ENCODE results near the gene SRGAP3. TPM values are rescaled to one million over a fixed set of nuclear protein-coding genes. Genes with fewer than 3 reads are reported as not detected.

SRGAP3 gene
- total RNA-seq, 2 experiments from 2014 or later = 2.8 to 3.2 TPM

- ChIA-PET POLR2A (no interaction called here), CTCF (interaction anchor here (0.7 kb wide), 1 partner anchor 117 kb away, joined by 3 read pairs; no protein-coding TSS in a partner anchor)
- no peaks in the 10 kb centered on the region for H3K27me3 Mint-ChIP-seq
- Histone ChIP-seq H3K9me3 (ENCODE audit: control insufficient read depth in 1 of 2, insufficient read depth in 1 of 2, low read length in 2 of 2) (no peaks in the 10 kb centered on the region), H3K27me3 (ENCODE audit: control insufficient read depth in 1 of 2, insufficient read depth in 2 of 2, low read length in 2 of 2) (no peaks in the 10 kb centered on the region), H3K4me1 (ENCODE audit: insufficient read depth, low read length) (no peaks in the 10 kb centered on the region), H3K4me3 (ENCODE audit: low read length) (no peak overlapping the region), H3K36me3 (ENCODE audit: insufficient read depth, low read length) (no peaks in the 10 kb centered on the region), H3K27ac (ENCODE audit: low read depth in 1 of 2, low read length in 2 of 2) (no peak overlapping the region)
- H3K9me3 Mint-ChIP-seq = no peaks in the 10 kb centered on the region
- H3K36me3 Mint-ChIP-seq (ENCODE audit: low read depth) = no peaks in the 10 kb centered on the region
- intact Hi-C loops (cut with DNase I, micrococcal nuclease) = no loop called here
- ATAC-seq (ENCODE audit: poor library complexity) (no peak), DNase-seq (no peak)
- TF ChIP-seq CTCF (IDR thresholded peaks at IDR 0.05) = no peak
- no peak overlapping the region for H3K4me3 Mint-ChIP-seq
- no peaks in the 10 kb centered on the region for H3K4me1 Mint-ChIP-seq (ENCODE audit: low read depth)
- no peak overlapping the region for H3K27ac Mint-ChIP-seq
Measured at GRCh38 chr3:9071936-9072666, 177.3 kb downstream of the SRGAP3 start.

GRCh38 chr3:9070961-9071360 is 178.5 kb downstream of the SRGAP3 start:
- ATAC-seq (ENCODE audit: poor library complexity) (no peak), DNase-seq (no peak)
- no peak for TF ChIP-seq CTCF (IDR thresholded peaks at IDR 0.05)
- Histone ChIP-seq H3K27ac (ENCODE audit: low read depth in 1 of 2, low read length in 2 of 2) (no peak overlapping the region), H3K36me3 (ENCODE audit: insufficient read depth, low read length) (no peaks in the 10 kb centered on the region), H3K4me1 (ENCODE audit: insufficient read depth, low read length) (no peaks in the 10 kb centered on the region), H3K9me3 (ENCODE audit: control insufficient read depth in 1 of 2, insufficient read depth in 1 of 2, low read length in 2 of 2) (no peaks in the 10 kb centered on the region), H3K27me3 (ENCODE audit: control insufficient read depth in 1 of 2, insufficient read depth in 2 of 2, low read length in 2 of 2) (no peaks in the 10 kb centered on the region), H3K4me3 (ENCODE audit: low read length) (no peak overlapping the region)
- ChIA-PET CTCF (no interaction called here), POLR2A (no interaction called here)
- Mint-ChIP-seq H3K36me3 (ENCODE audit: low read depth) (no peaks in the 10 kb centered on the region), H3K4me3 (no peak overlapping the region), H3K27me3 (no peaks in the 10 kb centered on the region), H3K27ac (no peak overlapping the region), H3K4me1 (ENCODE audit: low read depth) (no peaks in the 10 kb centered on the region), H3K9me3 (no peaks in the 10 kb centered on the region)
- intact Hi-C loops (cut with DNase I, micrococcal nuclease) = no loop called here

GRCh38 chr3:9069971-9070370 is 179.5 kb downstream of the SRGAP3 start:
- no peaks in the 10 kb centered on the region for H3K27me3 ChIP-seq (ENCODE audit: control insufficient read depth in 1 of 2, insufficient read depth in 2 of 2, low read length in 2 of 2)
- Mint-ChIP-seq H3K4me1 (ENCODE audit: low read depth) (no peaks in the 10 kb centered on the region), H3K27ac (no peak overlapping the region), H3K27me3 (no peaks in the 10 kb centered on the region), H3K9me3 (no peaks in the 10 kb centered on the region), H3K36me3 (ENCODE audit: low read depth) (no peaks in the 10 kb centered on the region), H3K4me3 (no peak overlapping the region)
- CTCF ChIA-PET = no interaction called here
- H3K27ac ChIP-seq (ENCODE audit: low read depth in 1 of 2, low read length in 2 of 2) = no peak overlapping the region
- no peaks in the 10 kb centered on the region for H3K9me3 ChIP-seq (ENCODE audit: control insufficient read depth in 1 of 2, insufficient read depth in 1 of 2, low read length in 2 of 2)
- no peaks in the 10 kb centered on the region for H3K36me3 ChIP-seq (ENCODE audit: insufficient read depth, low read length)
- no peaks in the 10 kb centered on the region for H3K4me1 ChIP-seq (ENCODE audit: insufficient read depth, low read length)
- H3K4me3 ChIP-seq (ENCODE audit: low read length) = no peak overlapping the region
- no peak for DNase-seq
- TF ChIP-seq CTCF (IDR thresholded peaks at IDR 0.05) = no peak
- POLR2A ChIA-PET = no interaction called here
- intact Hi-C loops (cut with DNase I, micrococcal nuclease) = no loop called here
- no peak for ATAC-seq (ENCODE audit: poor library complexity)
